Hepatocyte (in vitro differentiated cells): ENCODE results near the gene SYT12.

Experiments
- CTCF ChIP-seq: fragments of 200-600 bp; sonication (generic); IDR thresholded peaks from 2 replicates; pipeline ENCODE4 v1.5.1; 2016; ENCODE audit warnings: antibody characterized with exemption, mild to moderate bottlenecking; ENCODE audit not compliant: poor library complexity
- EZH2 ChIP-seq: fragments of 200-600 bp; sonication (generic); IDR thresholded peaks from 2 replicates; pipeline ENCODE4 v1.6.1; 2016; ENCODE audit warnings: antibody characterized with exemption, mild to moderate bottlenecking, borderline replicate concordance
- EZH2phosphoT487 ChIP-seq: fragments of 200-600 bp; sonication (generic); IDR thresholded peaks from one replicate; pipeline ENCODE4 v1.6.1; 2018; ENCODE audit warnings: antibody characterized with exemption, mild to moderate bottlenecking, low read depth, moderate library complexity; ENCODE audit not compliant: unreplicated experiment, severe bottlenecking

- no peak for TF ChIP-seq EZH2phosphoT487
- TF ChIP-seq CTCF = no peak
- TF ChIP-seq EZH2 = no peak
Measured at GRCh38 chr11:67013511-67014045, 9.4 kb upstream of the SYT12 start.
